AG08395 (cell line): Measurements from ENCODE around the gene HAUS8.
"Not testable (repeated sequence)": the region's sequence is repeated elsewhere in the genome, so short reads cannot be mapped to it uniquely, and the experiment has no call there.

Experiments
- DNase-seq: peaks from one replicate; pipeline ENCODE4 v3.0.0; 2012; ENCODE audit warnings: mixed read lengths, low spot score

The HAUS8 gene, protein sequence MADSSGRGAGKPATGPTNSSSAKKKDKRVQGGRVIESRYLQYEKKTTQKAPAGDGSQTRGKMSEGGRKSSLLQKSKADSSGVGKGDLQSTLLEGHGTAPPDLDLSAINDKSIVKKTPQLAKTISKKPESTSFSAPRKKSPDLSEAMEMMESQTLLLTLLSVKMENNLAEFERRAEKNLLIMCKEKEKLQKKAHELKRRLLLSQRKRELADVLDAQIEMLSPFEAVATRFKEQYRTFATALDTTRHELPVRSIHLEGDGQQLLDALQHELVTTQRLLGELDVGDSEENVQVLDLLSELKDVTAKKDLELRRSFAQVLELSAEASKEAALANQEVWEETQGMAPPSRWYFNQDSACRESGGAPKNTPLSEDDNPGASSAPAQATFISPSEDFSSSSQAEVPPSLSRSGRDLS

DNA sequence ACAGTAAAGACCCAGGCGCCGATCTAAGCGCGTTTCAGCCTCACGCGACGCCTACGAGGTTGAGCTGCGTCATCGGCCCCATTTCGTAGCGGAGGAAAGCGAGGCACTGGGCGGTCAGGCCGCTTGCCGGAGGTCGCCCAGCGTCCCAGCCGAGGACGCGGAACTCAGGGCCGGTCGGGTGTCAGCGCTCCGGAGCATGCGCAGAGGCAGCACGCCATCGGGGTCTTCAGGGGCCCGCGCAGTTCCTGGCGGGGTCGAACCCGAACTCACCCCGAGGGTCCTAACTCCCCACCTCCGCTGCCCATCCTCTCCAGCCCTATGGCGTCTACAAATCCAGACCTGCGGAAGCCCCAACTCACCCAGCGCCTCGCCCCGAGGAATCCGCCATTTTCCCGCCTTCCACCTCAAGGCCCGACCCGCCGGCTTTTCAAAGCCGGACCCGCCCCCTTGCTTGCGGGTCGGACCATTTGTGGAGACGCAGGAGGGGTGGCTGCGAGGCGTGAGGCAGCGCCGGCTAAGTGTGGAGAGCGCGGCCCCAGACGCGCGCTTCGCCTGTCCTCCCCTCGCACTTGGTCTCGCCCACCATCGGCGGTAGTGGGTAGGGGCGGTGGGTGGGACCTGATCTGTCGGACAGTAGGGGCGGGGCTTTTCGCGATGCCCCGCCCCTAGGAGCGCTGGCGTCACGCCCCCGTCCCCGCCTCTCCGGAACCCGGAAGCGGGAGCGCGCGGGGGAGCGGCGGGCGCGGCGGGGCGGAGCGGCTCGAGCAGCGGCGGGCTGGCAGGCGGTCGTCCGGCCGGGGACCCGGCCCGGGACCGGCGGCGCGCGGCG, at the start of gene HAUS8, which contains the start of gene MYO9B:
Gene HAUS8 (minus strand): TSS at position 418 of the 829 bp plus-strand sequence. CDS start 30 bp downstream, at position 388.
Gene MYO9B (plus strand): TSS at position 743 of the 829 bp plus-strand sequence. CDS start 25,941 bp downstream, outside the sequence.
- peak; percentile 99 for DNase-seq

DNA sequence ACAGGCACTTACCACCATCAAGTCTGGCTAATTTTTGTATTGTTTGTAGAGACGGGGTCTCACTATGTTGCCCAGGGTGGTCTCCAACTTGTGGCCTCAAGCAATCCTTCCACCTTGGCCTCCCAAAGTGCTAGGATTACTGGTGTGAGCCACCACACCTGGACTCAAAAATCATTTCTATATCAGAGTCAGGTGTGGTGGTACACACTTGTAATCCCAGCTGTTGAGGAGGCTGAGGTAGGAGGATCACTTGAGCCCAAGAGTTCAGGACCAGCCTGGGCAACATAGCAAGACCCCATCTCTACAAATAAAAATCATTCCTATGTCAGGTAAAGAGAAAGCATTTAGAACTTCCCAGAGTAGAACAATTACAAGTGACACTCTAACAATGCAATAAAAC, 48.8 kb upstream of the HAUS8 start:
- no peak for DNase-seq

DNA sequence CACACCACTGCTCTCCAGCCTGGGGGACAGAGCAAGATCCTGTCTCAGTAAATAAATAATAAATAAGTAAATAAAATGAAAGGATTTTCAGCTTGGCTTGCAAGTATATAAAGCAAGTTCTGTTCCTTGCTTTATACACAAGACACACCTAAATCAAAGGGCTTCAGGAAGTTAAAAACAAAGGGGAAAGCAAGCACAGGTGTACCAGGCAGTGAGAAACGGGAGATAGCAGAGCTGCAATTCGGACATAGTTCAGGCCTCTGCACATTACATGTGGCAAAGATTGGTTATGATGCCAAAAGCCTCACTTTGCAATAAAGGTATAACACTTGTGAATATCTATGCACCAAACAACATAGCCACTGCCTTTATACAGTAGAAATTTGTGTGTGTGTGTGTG, 47.8 kb upstream of the HAUS8 start:
- DNase-seq, result no peak

GRCh38 chr19:17121736-17122293, 46.6 kb upstream of the HAUS8 start:
- DNase-seq, result peak; percentile 84

GRCh38 chr19:17118957-17119356, 43.7 kb upstream of the HAUS8 start:
- no peak for DNase-seq

GRCh38 chr19:17116996-17117702, 41.9 kb upstream of the HAUS8 start:
- DNase-seq, result no peak

GRCh38 chr19:17114414-17114831, 39.2 kb upstream of the HAUS8 start:
- DNase-seq, result no peak

DNA sequence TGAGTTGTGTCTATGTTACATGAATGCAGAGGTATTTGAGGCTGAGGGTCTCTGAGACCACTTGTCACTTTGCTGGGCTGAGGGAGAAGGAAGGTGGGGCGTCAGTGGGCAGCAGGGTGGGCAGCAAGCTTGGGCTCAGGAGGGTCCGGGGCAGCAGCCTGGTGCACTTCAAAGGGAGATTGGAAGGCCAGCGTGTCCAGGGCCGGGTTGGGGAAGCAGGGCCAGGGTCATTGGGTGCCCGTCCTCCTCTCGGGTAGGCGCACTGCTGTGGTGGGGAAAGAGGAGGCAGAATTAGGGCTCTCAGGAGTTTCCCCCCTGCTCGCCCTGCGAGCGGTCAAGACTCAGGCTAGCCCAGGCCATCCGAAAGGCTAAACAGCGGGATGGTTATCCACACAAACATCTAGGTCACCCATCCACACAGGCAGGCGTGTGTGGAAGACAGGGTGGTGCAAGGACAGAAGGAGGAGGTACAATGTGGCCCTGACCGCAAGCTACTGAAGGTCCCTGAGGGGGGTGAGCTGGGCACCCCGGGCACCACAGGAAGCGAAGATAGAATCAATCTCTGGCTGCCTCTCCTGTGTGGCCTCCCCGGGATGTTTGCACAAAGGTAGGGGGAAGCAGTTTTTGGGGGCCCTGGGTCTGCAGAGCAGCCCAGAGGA, 38.0 kb upstream of the HAUS8 start:
- no peak for DNase-seq

DNA sequence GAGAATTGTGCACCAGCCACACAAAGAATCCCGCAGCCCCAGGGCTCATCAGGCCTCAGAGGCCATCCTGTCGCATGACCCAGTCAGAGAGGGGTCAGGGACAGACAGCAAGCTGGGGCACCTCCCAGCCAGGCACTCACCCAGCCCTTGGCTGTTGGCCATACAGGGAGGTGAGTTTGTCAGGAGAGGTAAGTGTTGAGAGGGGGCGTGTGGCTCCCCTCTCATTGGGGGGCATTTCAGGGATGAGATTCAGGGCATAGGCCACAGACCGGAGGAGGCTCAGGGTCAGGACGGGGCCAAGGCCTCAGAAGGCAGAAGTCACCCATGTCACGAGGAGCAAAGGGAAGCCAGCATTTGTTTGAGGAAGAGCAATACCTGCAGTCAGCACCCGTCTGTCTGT, 37.4 kb upstream of the HAUS8 start:
- DNase-seq, result no peak

DNA sequence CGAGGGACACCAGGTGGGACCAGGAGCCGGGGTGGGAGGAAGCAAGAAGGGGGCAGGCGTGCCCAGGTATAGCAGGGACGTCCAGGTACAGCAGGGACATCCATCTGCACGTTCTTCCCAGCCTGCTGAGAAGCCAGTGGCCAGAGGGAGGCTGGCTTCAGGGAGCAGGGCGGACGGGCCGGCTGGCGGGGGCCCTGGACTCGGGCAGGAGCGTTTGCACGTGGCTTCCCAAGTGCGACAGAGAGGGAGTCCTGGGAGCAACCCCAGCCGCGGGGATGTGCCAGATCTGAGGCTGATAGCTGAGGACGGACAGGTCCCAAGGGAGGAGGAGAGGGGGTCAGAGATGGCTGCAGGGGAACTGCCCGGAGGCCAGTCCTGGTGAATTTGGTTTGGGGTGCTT, 37.0 kb upstream of the HAUS8 start:
- no peak for DNase-seq

GRCh38 chr19:17111766-17112165, 36.5 kb upstream of the HAUS8 start:
- no peak for DNase-seq

DNA sequence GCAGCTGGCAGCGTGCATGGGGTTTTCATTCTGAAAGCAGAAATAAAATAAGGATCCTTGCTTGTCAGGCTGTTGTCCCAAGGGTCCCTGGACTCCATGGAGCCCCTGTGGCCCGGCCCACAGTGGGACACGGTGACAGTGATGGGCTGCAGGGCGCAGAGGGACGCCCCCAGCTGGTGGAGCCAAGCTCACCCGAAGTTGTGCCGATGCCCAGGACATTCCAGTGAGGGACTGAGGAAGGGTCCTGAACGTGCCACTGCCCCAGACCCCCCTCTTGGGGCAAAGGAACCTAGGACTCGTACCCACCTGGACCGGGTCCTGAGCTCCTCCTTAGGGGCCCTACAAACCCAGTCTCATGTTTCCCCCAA, 35.3 kb upstream of the HAUS8 start:
- no peak for DNase-seq

- DNase-seq, result no peak
Observed at GRCh38 chr19:17109962-17110598, 34.8 kb upstream of the HAUS8 start.

GRCh38 chr19:17109300-17109699, 34.0 kb upstream of the HAUS8 start:
- DNase-seq, result no peak

GRCh38 chr19:17108453-17108784, 33.2 kb upstream of the HAUS8 start:
- no peak for DNase-seq

GRCh38 chr19:17107546-17108452, 32.5 kb upstream of the HAUS8 start:
- DNase-seq, result peak; percentile 97

GRCh38 chr19:17106964-17107363, 31.7 kb upstream of the HAUS8 start:
- DNase-seq, result not testable (repeated sequence)

GRCh38 chr19:17105556-17105955, 30.3 kb upstream of the HAUS8 start:
- no peak for DNase-seq

GRCh38 chr19:17104679-17105078, 29.4 kb upstream of the HAUS8 start:
- no peak for DNase-seq

DNA sequence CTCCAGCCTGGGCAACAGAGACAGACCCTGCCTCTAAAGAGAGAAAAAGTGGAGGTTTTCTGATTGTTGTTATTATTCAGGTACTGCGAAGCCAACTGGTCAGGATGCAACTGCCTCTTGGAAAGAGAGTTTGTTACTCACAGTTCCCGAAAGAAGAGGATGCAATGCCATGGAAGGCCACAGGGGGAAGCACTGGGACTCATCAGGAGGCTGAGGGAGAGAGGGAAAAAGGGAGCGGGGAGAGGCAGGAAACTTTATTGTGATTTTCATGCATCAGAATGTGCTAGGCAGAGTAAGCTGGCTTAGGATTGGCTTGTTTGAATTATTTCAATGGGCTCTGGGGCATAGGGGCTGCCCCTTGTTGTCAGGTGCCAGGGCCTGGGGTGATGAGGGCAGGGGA, 27.9 kb upstream of the HAUS8 start:
- no peak for DNase-seq
